Psoas muscle (tissue), 8 donors: ENCODE results near the gene PPP3CA. TPM values are rescaled to one million over a fixed set of nuclear protein-coding genes. Genes with fewer than 3 reads are reported as not detected.
"Not testable (repeated sequence)": the region's sequence is repeated elsewhere in the genome, so short reads cannot be mapped to it uniquely, and the experiment has no call there.

Source experiments
- ATAC-seq, 4 donors: fragments of 200-7000 bp; cut with Tn5 transposase; one replicate each; pipeline ENCODE4 v1.9.1; 2020; ENCODE audit warnings: moderate library complexity in 3 of 4, mild to moderate bottlenecking in 2 of 4
- DNase-seq, 2 donors: peaks; one replicate each; pipeline ENCODE4 v3.0.0-alpha.2; 2020
- H3K27ac ChIP-seq: fragments of 200-600 bp; one replicate; pipeline ENCODE4 v1.8.0; 2022
- H3K27me3 ChIP-seq, 3 donors: fragments of 200-600 bp in 1 of 3; one replicate each; pipeline versions ENCODE4 v1.6.1 to v1.8.0; 2013 to 2022; ENCODE audit warnings: low read length in 2 of 3, mild to moderate bottlenecking in 2 of 3, moderate library complexity in 1 of 3; ENCODE audit not compliant: insufficient read depth in 3 of 3
- H3K36me3 ChIP-seq, 2 donors: fragments of 200-600 bp in 1 of 2; one replicate each; pipeline versions ENCODE4 v1.6.1 to v1.8.0; 2013 to 2022; ENCODE audit warnings: low read depth in 1 of 2, mild to moderate bottlenecking in 1 of 2, moderate library complexity in 1 of 2; ENCODE audit not compliant: insufficient read depth in 1 of 2
- H3K4me1 ChIP-seq: fragments of 200-600 bp; one replicate; pipeline ENCODE4 v1.8.0; 2022
- H3K4me3 ChIP-seq: fragments of 200-600 bp; one replicate; pipeline ENCODE4 v1.8.0; 2022; ENCODE audit warnings: mild to moderate bottlenecking
- H3K9me3 ChIP-seq: fragments of 200-600 bp; one replicate; pipeline ENCODE4 v1.8.0; 2022
- WGBS, 3 donors: extraction: QIAGEN DNeasy Blood & Tissue Kit; methylation state at CpG; one replicate each; pipeline versions ENCODE4 v1.1.6 to v1.1.7; 2013; 5-methylcytosine and 5-hydroxymethylcytosine counted together
- intact Hi-C, 2 donors: fragments of 100-400 bp; cut with DNase I; formaldehyde crosslinking; loops; one replicate each; pipeline versions ENCODE4 v1.11.0 to v1.14.2; 2022
- polyA plus RNA-seq, 3 donors: library from polyadenylated mRNA; stranded (reverse); fragments of 200-250 nt; gene quantifications; one replicate each; pipeline ENCODE4 v1.2.3, GENCODE V29; 2013
- total RNA-seq, 4 donors: library from RNA; stranded (reverse); fragmentation: NEBNext Ultra II Directional in 2 of 4; extraction: Animal tissue kit (Norgen Biotek cat#: 25700) in 2 of 4; gene quantifications; one replicate each; pipeline versions ENCODE4 v1.2.1 to v1.2.4, GENCODE V29; 2021 to 2023
- TF ChIP-seq, protein P1 (sequence below): fragments of 200-600 bp; IDR thresholded peaks from one replicate; pipeline ENCODE4 v1.8.0; 2022; ENCODE audit warnings: antibody characterized with exemption
- donor health status: healthy with polysubstance abuse.
- donor health status: DM: no; HTN: no; CAD: no; lungs with moderate emphysema.
- donor health status: Bipolar disorder and iron deficiency.
- donor health status: healthy.
- donor health status: DM: yes; HTN: yes; CAD: no.
- donor health status: DM: no; HTN: no; CAD: no.
- donor health status: DM: no; HTN: no; CAD: no.
- donor health status: DM: yes; HTN: yes; CAD: no.

PPP3CA gene
- total and polyA plus RNA-seq, 7 donors: 10.4 to 65.9 (median 32.6) TPM

GRCh38 chr4:101237773-101238172 lies 109.6 kb downstream of the PPP3CA start:
- H3K27me3 ChIP-seq: no peaks in the 10 kb centered on the region
- intact Hi-C loops: loop anchor here in 1 of 2 donors (5.0 kb wide), 1 partner anchor 110 kb away; the partner anchor contains the start of gene PPP3CA
- DNase-seq (no peak), ATAC-seq (peak; percentile 37 to 75 (median 44))
- peaks cover 33% of the 10 kb centered on the region for H3K4me1 ChIP-seq
- WGBS, 3 donors: 94 to 95% (median 95%) methylated on average over 3 of the region's 3 CpGs
- H3K4me3 ChIP-seq: no peak overlapping the region
- H3K9me3 ChIP-seq: no peaks in the 10 kb centered on the region
- no peak overlapping the region for H3K27ac ChIP-seq
- TF ChIP-seq, protein P1, sequence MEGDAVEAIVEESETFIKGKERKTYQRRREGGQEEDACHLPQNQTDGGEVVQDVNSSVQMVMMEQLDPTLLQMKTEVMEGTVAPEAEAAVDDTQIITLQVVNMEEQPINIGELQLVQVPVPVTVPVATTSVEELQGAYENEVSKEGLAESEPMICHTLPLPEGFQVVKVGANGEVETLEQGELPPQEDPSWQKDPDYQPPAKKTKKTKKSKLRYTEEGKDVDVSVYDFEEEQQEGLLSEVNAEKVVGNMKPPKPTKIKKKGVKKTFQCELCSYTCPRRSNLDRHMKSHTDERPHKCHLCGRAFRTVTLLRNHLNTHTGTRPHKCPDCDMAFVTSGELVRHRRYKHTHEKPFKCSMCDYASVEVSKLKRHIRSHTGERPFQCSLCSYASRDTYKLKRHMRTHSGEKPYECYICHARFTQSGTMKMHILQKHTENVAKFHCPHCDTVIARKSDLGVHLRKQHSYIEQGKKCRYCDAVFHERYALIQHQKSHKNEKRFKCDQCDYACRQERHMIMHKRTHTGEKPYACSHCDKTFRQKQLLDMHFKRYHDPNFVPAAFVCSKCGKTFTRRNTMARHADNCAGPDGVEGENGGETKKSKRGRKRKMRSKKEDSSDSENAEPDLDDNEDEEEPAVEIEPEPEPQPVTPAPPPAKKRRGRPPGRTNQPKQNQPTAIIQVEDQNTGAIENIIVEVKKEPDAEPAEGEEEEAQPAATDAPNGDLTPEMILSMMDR: no peak
- no peaks in the 10 kb centered on the region for H3K36me3 ChIP-seq

DNA sequence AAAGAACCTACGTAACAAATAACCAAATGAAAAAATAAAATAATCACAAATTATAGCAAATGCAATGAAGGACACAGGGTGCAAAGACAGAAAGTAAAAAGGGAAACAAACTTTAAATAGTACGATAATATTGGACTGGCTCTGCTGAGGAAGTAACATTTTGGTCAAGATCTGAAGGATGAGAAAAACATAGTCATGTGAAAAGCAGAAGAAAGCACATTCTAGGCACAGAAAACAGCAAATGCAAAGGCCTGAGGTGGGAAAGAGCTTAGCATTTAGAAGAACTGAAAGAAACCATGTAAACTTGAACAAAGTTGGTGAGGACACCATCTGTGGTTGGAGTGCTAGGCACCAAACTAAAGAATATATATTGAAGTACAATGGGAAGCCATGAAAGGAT lies 111.2 kb downstream of the PPP3CA start:
- Histone ChIP-seq H3K9me3 (no peaks in the 10 kb centered on the region), H3K4me3 (no peak overlapping the region), H3K27me3 (no peaks in the 10 kb centered on the region), H3K27ac (no peak overlapping the region), H3K4me1 (peaks cover 50% of the 10 kb centered on the region), H3K36me3 (no peaks in the 10 kb centered on the region)
- WGBS, 3 donors: 84 to 91% (median 86%) methylated on average over 2 of the region's 2 CpGs
- DNase-seq (no peak), ATAC-seq (no peak)
- intact Hi-C loops: loop anchor here in 1 of 2 donors (5.0 kb wide), 1 partner anchor 111 kb away; the partner anchor contains the start of gene PPP3CA
- TF ChIP-seq, protein P1: no peak

- intact Hi-C loops, DNase-seq, ATAC-seq: not testable (repeated sequence)
Measured at GRCh38 chr4:101234141-101234540, 113.2 kb downstream of the PPP3CA start.

GRCh38 chr4:101232074-101232776 lies 115.1 kb downstream of the PPP3CA start:
- peaks cover 29% of the 10 kb centered on the region for H3K4me1 ChIP-seq
- DNase-seq (peak; percentile 33 to 48), ATAC-seq (peak; percentile 95 to 99 (median 98))
- H3K36me3 ChIP-seq: no peaks in the 10 kb centered on the region
- peak overlapping the region; percentile 32 for H3K27ac ChIP-seq
- H3K4me3 ChIP-seq: no peak overlapping the region
- 0 to 11% (median 9%) methylated on average over 1 of the region's 1 CpG for WGBS, 3 donors
- no peaks in the 10 kb centered on the region for H3K27me3 ChIP-seq
- no peaks in the 10 kb centered on the region for H3K9me3 ChIP-seq
- intact Hi-C loops: no loop called here
- TF ChIP-seq, protein P1: no peak

More at GRCh38 chr4:101234141-101234540, 113.2 kb downstream of the PPP3CA start:
- not testable (repeated sequence) for H3K9me3 ChIP-seq, H3K27me3 ChIP-seq, H3K36me3 ChIP-seq, H3K27ac ChIP-seq, H3K4me3 ChIP-seq
- peaks cover 47% of the 10 kb centered on the region for H3K4me1 ChIP-seq

GRCh38 chr4:101230801-101231426 lies 116.4 kb downstream of the PPP3CA start:
- Histone ChIP-seq H3K4me3 (no peak overlapping the region), H3K4me1 (peaks cover 39% of the 10 kb centered on the region), H3K27ac (no peak overlapping the region), H3K9me3 (no peaks in the 10 kb centered on the region), H3K36me3 (no peaks in the 10 kb centered on the region), H3K27me3 (no peaks in the 10 kb centered on the region)
- no peak for ATAC-seq
- TF ChIP-seq, protein P1: no peak
- 75 to 85% (median 82%) methylated on average over 3 of the region's 3 CpGs for WGBS, 3 donors
- intact Hi-C loops: no loop called here
- DNase-seq: no peak
